ENCODE data around the gene ARL14EPL. TPM values are rescaled to one million over a fixed set of nuclear protein-coding genes. Genes with fewer than 3 reads are reported as not detected.

ARL14EPL gene
- total RNA-seq (2022; extraction: Qiagen RNA extraction; ENCODE audit: low read depth), result 0.14 to 0.60 TPM (median 0.26 TPM) in 5 replicates

DNA sequence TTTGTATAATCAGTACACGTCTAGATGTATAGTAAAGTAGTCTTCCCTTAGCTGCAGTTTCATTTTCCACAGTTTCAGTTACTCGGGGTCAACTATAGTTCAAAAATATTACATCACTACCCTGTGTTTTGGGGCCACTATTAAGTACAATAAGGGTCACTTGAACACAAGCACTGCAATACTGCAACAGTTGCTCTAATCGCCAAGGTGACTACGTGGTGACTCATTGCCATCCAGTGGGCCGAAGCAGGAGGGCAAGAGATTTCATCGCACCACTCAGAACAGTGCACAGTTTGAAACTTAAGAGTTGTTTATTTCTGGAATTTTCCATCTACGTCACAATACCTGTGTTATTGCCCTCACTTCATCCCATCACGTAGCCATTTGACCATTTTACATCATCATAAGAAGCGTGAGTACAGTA, at the start of gene ARL14EPL:
Gene ARL14EPL, plus strand, starts transcription at position 379 of the 424 bp plus-strand sequence. CDS start 18,994 bp downstream, outside the sequence.

DNA sequence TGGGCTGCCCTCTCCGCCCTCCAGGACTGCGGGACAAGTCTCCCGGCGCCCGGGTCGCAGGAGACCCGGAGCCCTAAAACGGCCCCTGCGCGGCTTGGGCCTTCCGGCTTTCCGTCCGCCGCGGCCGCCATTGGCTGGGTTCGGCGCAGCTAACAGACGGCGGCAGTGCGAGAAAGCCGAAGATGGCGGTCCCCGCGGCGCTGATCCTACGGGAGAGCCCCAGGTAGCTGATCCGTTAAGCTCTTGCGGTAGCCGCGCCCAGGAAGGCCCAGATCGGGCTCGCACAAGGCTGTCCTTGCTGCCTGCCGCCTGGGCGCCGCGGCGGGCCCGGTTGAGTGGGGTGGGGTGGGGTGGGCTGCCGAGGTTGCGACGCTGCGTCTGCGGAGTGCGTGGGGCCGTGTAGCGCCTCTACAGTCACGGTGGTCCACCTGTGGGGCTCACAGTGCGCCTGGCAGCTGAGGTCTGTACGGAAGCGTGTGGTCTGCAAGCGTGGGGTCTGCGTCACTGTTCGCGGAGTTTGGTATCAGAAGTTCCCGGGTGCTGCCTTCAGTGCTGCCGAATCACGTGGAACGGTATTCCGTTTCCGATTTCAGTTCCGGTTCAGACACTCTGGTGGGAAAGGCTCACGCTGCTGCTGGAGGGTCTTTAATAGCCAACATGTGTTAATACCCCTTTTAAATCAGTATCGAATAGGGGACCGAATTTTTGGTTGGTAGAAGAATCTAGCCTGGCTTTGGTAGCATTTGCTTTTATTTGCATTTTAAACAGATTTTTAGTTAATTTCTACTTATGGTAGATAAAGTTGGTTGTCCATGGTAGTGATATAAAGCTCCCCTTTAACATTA, 52.8 kb downstream of the ARL14EPL start, which contains the start of gene COMMD10:
Gene COMMD10, plus strand, starts transcription at position 155 of the 845 bp plus-strand sequence.

Other genes with a start within 250 kb of the ARL14EPL start
- not detected in 5 replicates for gene CDO1, start 215.8 kb upstream of the ARL14EPL start, total RNA-seq (2022; extraction: Qiagen RNA extraction; ENCODE audit: low read depth)
- gene ATG12, start 190.9 kb upstream of the ARL14EPL start, total RNA-seq (2022; extraction: Qiagen RNA extraction; ENCODE audit: low read depth), result 41.9 to 54.8 TPM (median 48.8 TPM) in 5 replicates
- 62.8 to 83.9 TPM (median 72.3 TPM) in 5 replicates for gene AP3S1, start 190.5 kb upstream of the ARL14EPL start, total RNA-seq (2022; extraction: Qiagen RNA extraction; ENCODE audit: low read depth)
- gene LVRN, start 70.0 kb upstream of the ARL14EPL start, total RNA-seq (2022; extraction: Qiagen RNA extraction; ENCODE audit: low read depth), result 0.06 to 0.08 TPM (median 0.07 TPM) in 3 of 5 replicates, not detected in the others
- gene COMMD10, start 52.6 kb downstream of the ARL14EPL start, total RNA-seq (2022; extraction: Qiagen RNA extraction; ENCODE audit: low read depth), result 33.6 to 39.6 TPM (median 36.1 TPM) in 5 replicates

All from A549 treated with GW870086 at 1 μM for 4 hours (cell line).